Tibial nerve (tissue), 4 donors: ENCODE data around the gene RHOJ. TPM values are rescaled to one million over a fixed set of nuclear protein-coding genes. Genes with fewer than 3 reads are reported as not detected.

Experiments used
- DNase-seq, 2 donors: peaks; one replicate each; pipeline ENCODE4 v3.0.0-alpha.2; 2019; ENCODE audit warnings: low spot score in 2 of 2
- H3K27ac ChIP-seq, 4 donors: fragments of 200-600 bp; sonication (generic) in 3 of 4; one replicate each; pipeline ENCODE4 v1.5.1; 2017 to 2019; ENCODE audit warnings: mild to moderate bottlenecking in 1 of 4
- H3K27me3 ChIP-seq, 2 donors: fragments of 200-600 bp; sonication (generic) in 1 of 2; one replicate each; pipeline versions ENCODE4 v1.5.1 to v1.6.0; 2017 to 2019
- H3K36me3 ChIP-seq, 3 donors: fragments of 200-600 bp; sonication (generic); one replicate each; pipeline ENCODE4 v1.5.1; 2018 to 2019
- H3K4me1 ChIP-seq, 4 donors: fragments of 200-600 bp; sonication (generic) in 3 of 4; one replicate each; pipeline ENCODE4 v1.5.1; 2017 to 2019
- H3K4me3 ChIP-seq, 4 donors: fragments of 200-600 bp; sonication (generic) in 3 of 4; one replicate each; pipeline ENCODE4 v1.5.1; 2017 to 2019; ENCODE audit warnings: mild to moderate bottlenecking in 1 of 4, moderate library complexity in 1 of 4
- H3K9me3 ChIP-seq, 4 donors: fragments of 200-600 bp; sonication (generic) in 3 of 4; one replicate each; pipeline ENCODE4 v1.5.1; 2017 to 2019
- CTCF ChIP-seq, 5 experiments: fragments of 200-600 bp in 3 of 5; fragments of 450-650 bp in 2 of 5; sonication (generic) in 3 of 5; IDR thresholded peaks; one replicate each; pipeline ENCODE4 v1.5.1; 2016 to 2019; ENCODE audit warnings: antibody characterized with exemption in 5 of 5, mild to moderate bottlenecking in 3 of 5, moderate library complexity in 2 of 5
- EP300 ChIP-seq, 2 donors: sonication (generic); formaldehyde crosslinking; IDR thresholded peaks; one replicate each; pipeline ENCODE4 v1.6.1; 2017; ENCODE audit warnings: antibody characterized with exemption in 2 of 2, mild to moderate bottlenecking in 1 of 2
- POLR2A ChIP-seq, 2 donors: fragments of 450-650 bp; IDR thresholded peaks; one replicate each; pipeline ENCODE4 v1.6.1; 2017; ENCODE audit warnings: antibody characterized with exemption in 2 of 2, mild to moderate bottlenecking in 2 of 2, moderate library complexity in 2 of 2
- WGBS, 2 donors: methylation state at CpG; one replicate each; pipeline ENCODE4 v1.1.5; 2018; 5-methylcytosine and 5-hydroxymethylcytosine counted together
- total RNA-seq, 4 donors: library from RNA; depleted of rRNA; stranded (reverse); fragments of >200 nt; gene quantifications; one replicate each; pipeline ENCODE4 v1.1.0, GENCODE V29; 2016

The RHOJ gene
- total RNA-seq, 4 donors from 2014 or later = 10.0 to 20.7 (median 11.6) TPM

- Histone ChIP-seq H3K4me1 (no peaks in the 10 kb centered on the region), H3K27ac (no peak overlapping the region), H3K4me3 (no peak overlapping the region), H3K36me3 (no peaks in the 10 kb centered on the region), H3K27me3 (no peaks in the 10 kb centered on the region), H3K9me3 (peaks cover 0 to 13% (median 3%) of the 10 kb centered on the region in 4 donors)
- no peak for DNase-seq
- WGBS, 2 donors = 96 to 97% methylated on average over 2 of the region's 2 CpGs
- TF ChIP-seq EP300 (IDR thresholded peaks at IDR 0.05) = no peak
- TF ChIP-seq CTCF (IDR thresholded peaks at IDR 0.05) = no peak
- no peak for TF ChIP-seq POLR2A (IDR thresholded peaks at IDR 0.05)
Observed at GRCh38 chr14:63167044-63167443, 37.2 kb upstream of the RHOJ start.

GRCh38 chr14:63174760-63175191 is 29.5 kb upstream of the RHOJ start:
- no peak overlapping the region for H3K4me3 ChIP-seq
- H3K27me3 ChIP-seq = no peaks in the 10 kb centered on the region
- WGBS, 2 donors = 3 to 8% methylated on average over 2 of the region's 2 CpGs
- H3K9me3 ChIP-seq = no peaks in the 10 kb centered on the region
- DNase-seq = peak in 1 of 2 donors; percentile 59
- H3K36me3 ChIP-seq = no peaks in the 10 kb centered on the region
- no peak for TF ChIP-seq POLR2A (IDR thresholded peaks at IDR 0.05)
- TF ChIP-seq EP300 (IDR thresholded peaks at IDR 0.05) = no peak
- TF ChIP-seq CTCF (IDR thresholded peaks at IDR 0.05) = peak; percentile 42 to 86 (median 62)
- peaks cover 0 to 35% (median 6%) of the 10 kb centered on the region in 4 donors for H3K4me1 ChIP-seq
- peak overlapping the region in 2 of 4 donors; percentile 44 to 49 for H3K27ac ChIP-seq

GRCh38 chr14:63175531-63175930 is 28.7 kb upstream of the RHOJ start:
- TF ChIP-seq EP300 (IDR thresholded peaks at IDR 0.05) (no peak), POLR2A (IDR thresholded peaks at IDR 0.05) (no peak)
- DNase-seq = no peak
- no peaks in the 10 kb centered on the region for H3K9me3 ChIP-seq
- no peak overlapping the region for H3K4me3 ChIP-seq
- 22 to 28% methylated on average over 2 of the region's 2 CpGs for WGBS, 2 donors
- peaks cover 0 to 37% (median 6%) of the 10 kb centered on the region in 4 donors for H3K4me1 ChIP-seq
- H3K27me3 ChIP-seq = no peaks in the 10 kb centered on the region
- H3K27ac ChIP-seq = peak overlapping the region in 1 of 4 donors; percentile 29
- H3K36me3 ChIP-seq = no peaks in the 10 kb centered on the region

DNA sequence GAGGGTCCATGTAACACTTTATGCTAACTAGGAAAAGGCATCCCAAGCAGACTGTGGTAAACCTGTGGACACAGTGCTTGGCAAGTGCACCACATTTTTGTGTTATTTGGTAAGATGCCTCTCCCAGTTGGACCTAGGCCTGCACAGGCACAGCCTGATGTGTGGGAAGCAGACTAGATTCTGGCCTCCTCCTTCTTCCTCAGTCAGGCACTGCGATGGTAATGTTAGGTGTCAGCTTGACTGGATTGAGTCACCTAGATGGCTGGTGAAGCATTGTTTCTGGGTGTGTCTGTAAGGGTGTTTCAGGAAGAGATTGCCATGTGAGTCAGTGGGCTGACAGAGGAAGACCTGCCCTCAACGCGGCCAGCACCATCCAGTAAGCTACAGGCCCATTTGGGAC is 25.3 kb upstream of the RHOJ start:
- peaks cover 0 to 7% (median 0%) of the 10 kb centered on the region in 4 donors for H3K9me3 ChIP-seq
- WGBS, 2 donors = 70 to 75% methylated on average over 3 of the region's 3 CpGs
- peak overlapping the region in 1 of 4 donors; percentile 56 for H3K27ac ChIP-seq
- no peaks in the 10 kb centered on the region for H3K36me3 ChIP-seq
- H3K4me3 ChIP-seq = no peak overlapping the region
- DNase-seq = no peak
- H3K4me1 ChIP-seq = peaks cover 0 to 36% (median 3%) of the 10 kb centered on the region in 4 donors
- TF ChIP-seq EP300 (IDR thresholded peaks at IDR 0.05) (no peak), POLR2A (IDR thresholded peaks at IDR 0.05) (no peak), CTCF (IDR thresholded peaks at IDR 0.05) (no peak)
- no peaks in the 10 kb centered on the region for H3K27me3 ChIP-seq

GRCh38 chr14:63179383-63179782 is 24.9 kb upstream of the RHOJ start:
- Histone ChIP-seq H3K27ac (peak overlapping the region in 2 of 4 donors; percentile 27 to 56), H3K36me3 (no peaks in the 10 kb centered on the region), H3K4me3 (no peak overlapping the region), H3K27me3 (no peaks in the 10 kb centered on the region), H3K9me3 (peaks cover 0 to 7% (median 0%) of the 10 kb centered on the region in 4 donors), H3K4me1 (peaks cover 0 to 32% (median under 1%) of the 10 kb centered on the region in 4 donors)
- WGBS, 2 donors = 81 to 83% methylated on average over 4 of the region's 4 CpGs
- TF ChIP-seq POLR2A (IDR thresholded peaks at IDR 0.05) = no peak
- no peak for TF ChIP-seq EP300 (IDR thresholded peaks at IDR 0.05)
- TF ChIP-seq CTCF (IDR thresholded peaks at IDR 0.05) = no peak
- DNase-seq = no peak
